Activated naive CD8-positive, alpha-beta T cell treated with anti-CD3 and anti-CD28 coated beads, Interleukin-2, amount 50 U/mL, for 16 hours (primary cell): Measurements from ENCODE around the gene GRIP1.
"Not testable (repeated sequence)": the region's sequence is repeated elsewhere in the genome, so short reads cannot be mapped to it uniquely, and the experiment has no call there.

ENCODE experiments used
- DNase-seq: peaks from one replicate; pipeline ENCODE4 v3.0.0-alpha.2; 2020; ENCODE audit warnings: low read depth, low spot score

Gene GRIP1

DNA sequence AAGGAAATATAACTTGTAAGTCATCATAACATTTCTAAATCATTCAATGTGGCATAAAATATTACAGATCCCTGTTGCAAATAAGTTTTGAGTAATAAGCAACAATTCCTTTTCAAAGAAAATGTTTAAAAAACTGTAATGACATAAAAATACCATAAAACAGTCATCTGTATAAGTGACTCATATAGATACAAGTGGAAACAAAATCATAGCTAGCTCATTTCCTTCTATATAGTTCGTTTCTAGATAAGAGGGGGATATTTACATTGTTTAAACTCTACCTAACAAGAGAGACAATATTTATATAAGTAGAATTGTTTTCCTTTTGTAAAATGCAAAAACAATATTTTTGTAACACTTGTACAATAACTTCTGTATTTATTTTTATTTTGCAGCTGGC is 148.9 kb downstream of the GRIP1 start:
- no peak for DNase-seq

DNA sequence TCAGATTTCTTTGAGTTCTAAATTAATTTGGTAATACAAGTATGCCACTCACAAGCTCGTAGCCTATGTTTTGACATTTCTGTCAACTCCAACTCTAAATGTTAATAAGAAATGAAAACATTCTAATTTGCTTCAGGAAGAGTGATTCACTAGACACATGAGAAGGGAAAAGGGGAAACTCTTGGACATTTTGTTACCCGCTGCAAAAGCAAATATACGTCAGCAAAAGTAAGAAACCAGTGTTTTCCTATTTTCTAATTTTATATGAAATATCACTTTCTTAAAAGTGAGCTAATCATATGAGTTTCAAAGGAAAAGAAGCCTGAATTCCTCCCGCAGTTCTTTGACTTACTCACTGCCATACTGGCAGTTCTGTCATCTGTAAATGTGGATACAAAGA is 162.3 kb downstream of the GRIP1 start:
- no peak for DNase-seq

DNA sequence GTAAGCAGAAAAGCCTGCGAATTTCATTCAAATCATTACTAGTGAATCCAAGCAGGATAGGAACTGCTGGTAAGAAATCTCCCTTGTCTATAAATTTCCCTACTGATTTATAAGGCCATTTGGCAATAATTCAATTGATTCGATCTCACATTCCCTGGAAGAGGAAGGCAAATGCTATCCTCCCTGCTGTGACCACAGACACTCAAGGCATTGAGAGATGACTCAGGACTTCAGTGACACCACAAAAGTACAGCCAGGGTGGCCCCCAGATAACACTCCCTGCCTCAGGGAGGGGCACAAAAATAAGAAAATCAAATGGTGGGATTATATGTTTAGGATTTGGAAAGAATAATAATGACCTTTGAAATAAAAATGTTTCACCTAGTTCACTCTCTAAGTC is 162.7 kb downstream of the GRIP1 start:
- DNase-seq, result no peak

DNA sequence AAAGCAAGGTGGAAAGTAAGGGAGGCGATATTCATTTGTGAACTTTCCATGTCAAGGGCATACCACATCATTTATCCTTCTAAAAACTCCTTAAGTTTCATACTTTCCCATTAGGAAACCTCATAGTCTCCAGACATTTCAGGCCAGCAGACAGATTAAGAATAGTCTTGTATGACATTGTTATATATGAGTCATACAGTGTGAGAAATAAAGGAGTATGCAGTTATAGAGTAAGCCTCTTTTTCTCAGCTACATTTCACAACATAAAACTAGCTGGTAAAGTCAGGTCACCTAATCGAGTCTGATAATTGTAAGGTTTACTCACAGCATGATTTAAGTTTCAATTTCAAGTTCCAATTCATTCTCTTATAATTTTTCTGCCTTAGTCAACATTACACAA is 164.3 kb downstream of the GRIP1 start:
- no peak for DNase-seq

DNA sequence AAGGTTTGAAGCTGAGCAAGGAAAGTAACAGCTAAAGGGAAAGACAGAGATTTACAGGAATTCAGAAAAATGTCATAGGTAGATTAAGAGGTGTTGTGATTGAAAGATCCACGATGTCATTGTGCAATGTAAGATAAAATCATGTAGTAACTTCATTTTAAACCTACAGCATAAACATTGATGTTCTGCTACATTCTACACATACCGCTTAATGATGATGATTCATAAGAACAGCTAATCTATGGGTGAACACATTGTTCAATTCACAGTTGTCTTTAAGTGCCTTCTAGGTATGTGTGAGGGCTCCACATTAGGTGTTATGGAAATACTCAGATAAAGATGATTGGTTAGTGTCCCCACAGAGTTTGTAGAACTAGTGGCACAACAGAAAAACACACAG is 170.9 kb downstream of the GRIP1 start:
- no peak for DNase-seq

DNA sequence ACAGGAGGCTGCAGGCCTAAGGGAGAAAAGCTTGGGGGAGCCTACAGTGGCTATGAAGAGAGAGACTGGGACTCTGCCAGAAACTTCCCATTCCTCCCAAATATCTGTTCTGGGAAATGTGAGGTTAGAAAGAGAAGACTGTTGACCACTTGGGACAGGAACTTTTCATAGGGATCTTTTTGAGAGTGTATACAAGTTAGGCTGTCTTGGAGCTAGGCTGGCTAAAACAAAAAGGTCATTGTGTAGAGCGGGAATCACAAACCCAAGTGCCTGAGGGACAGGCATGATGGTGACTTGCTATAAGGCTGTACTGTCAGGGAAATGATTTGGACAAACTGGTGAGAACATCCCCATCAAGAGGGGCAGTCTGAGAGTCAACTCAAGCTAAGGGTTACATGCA is 175.1 kb downstream of the GRIP1 start:
- DNase-seq, result no peak

DNA sequence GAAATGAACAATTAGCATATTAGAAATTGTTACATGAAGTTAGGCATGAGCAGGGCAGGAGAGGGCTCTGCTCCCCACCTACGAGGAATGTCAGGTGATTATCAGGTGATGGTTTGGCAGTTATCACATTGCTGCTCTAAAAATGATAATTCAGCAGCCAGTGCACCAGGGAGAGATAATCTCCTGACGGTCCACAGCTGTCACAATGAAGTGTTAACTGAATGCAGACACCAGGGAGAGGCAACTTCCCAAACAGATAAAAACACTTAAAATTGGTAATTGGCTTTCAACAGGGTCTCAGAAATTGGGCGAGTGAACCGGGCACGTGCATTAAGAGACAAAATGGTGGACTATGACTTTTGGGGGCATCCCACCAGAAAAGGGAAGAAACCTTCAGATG is 176.0 kb downstream of the GRIP1 start:
- no peak for DNase-seq

DNA sequence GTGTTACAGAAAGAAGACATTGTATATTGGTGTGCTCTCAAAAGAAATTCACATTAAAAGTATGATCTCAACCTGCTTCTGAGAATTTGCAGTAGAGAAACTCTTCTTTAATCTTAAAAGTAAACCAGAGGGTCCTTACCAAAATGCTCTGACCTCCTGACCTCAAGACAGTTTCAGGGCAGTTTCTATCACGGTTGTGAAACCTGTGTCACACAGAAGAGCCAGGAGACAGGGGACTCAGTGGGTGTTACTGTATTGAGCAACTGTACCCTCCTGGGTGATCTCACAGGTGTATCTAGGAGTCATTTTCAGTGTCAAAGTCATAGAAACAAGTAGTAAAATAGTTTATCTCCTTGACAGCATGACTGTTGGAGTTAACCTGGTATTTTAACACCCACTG is 178.0 kb downstream of the GRIP1 start:
- DNase-seq, result no peak

DNA sequence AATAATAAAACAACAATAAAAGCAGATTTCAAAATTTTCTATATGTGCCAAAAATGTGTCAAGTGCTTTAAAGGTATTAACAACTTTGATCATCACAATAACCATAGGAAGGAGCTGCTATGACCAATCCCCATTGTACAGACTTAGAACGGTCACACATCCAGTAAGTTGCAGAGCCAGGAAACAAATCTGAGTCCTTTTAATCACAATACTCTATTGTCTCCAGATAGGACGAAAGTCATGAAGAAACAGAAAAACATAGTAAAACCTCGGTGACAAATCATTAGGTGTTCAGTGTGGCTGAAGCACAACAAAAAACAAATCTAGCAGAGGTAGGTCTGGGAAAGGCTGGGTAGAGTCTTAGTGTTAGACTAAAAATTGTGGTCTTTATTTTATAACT is 178.8 kb downstream of the GRIP1 start:
- DNase-seq, result no peak

DNA sequence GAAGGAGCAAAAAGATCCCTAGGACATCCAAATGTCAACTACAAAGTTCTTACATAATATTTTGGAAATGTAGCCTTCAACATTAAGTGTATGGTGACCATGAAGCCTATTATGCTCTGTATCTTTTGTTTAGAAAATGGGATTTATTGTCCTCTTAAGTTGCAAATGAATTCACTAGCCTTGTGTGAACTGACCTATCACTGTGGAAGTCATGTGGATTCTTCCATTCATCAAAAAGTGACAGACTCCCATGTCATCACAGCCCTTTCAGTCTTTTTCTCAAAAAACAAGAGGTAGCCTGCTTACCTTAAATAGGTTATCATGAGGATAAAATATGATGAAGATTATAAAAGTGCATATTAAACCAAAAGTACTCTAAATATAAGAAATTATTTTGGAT is 179.9 kb downstream of the GRIP1 start:
- DNase-seq, result no peak

DNA sequence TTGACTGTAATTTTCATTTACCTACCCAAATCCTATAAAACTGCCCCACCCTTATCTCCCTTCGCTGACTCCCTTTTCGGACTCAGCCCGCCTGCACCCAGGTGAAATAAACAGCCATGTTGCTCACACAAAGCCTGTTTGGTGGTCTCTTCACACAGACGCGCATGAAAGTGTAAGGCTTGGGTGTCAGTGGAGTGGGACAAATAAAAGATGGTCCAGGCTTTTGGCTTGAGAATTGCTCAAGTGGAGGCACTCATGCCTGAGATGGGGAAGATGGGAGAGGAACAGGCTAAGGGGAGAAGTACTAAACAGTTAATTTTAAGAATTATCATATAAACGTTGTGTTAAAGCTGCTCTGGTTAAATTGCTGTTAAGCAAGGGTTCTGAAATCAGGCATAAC is 180.8 kb downstream of the GRIP1 start:
- not testable (repeated sequence) for DNase-seq

DNA sequence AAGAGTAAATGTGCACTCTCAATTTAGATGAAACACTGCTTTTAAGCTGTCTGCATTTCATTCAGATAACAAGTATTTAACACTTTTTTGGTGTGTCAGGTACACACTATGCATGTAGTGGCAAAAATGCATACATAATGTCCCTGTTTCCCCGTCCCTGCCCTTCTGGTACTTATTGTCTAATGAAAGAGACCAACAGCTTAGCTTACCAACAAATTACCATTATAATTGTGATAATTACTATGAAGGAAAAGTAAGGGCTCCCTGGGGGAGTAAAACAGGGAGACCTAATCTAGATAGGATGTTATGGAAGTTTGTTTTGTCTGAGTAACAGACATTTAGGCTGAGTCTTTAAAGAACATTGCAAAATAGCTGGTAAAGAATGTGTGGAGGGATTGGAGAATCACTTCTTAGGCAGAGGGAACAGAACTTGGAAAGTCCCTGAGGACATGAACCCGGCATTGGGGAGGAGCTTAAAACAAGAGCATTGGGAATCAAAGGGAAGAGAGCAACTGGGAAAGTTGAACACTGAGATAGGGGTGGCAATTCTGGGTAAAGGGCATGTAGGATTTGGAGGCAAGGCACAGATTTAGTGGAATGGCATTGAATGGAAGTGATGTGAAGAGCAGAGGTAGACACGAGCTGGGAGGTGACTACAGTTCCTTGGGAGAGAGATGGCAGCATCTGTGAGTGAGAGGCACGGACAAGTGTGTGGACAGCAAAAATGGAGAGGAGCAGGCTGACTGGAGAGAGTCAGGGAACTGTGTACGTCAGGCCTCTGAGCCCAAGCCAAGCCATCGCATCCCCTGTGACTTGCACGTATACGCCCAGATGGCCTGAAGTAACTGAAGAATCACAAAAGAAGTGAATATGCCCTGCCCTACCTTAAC is 181.6 kb downstream of the GRIP1 start:
- no peak for DNase-seq

DNA sequence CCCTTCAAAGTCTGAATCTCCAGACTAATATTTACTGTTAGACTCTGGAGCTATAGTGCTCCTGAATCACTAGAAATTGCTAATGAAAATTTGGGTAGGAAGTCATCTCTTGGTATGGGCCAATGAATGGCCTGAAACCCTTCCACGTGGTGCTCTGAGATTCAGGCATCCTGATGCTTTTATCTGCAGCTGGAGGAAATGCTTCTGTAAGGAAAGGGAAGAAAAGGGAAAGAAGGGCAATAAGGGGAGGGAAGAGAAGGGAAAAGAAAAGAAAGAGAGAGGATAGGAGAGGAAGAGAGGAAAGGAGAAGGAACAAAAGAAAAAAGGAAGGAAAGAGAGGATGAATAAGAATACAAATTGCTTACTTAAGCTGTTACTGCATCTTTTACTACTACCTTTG is 182.3 kb downstream of the GRIP1 start:
- DNase-seq, result no peak

DNA sequence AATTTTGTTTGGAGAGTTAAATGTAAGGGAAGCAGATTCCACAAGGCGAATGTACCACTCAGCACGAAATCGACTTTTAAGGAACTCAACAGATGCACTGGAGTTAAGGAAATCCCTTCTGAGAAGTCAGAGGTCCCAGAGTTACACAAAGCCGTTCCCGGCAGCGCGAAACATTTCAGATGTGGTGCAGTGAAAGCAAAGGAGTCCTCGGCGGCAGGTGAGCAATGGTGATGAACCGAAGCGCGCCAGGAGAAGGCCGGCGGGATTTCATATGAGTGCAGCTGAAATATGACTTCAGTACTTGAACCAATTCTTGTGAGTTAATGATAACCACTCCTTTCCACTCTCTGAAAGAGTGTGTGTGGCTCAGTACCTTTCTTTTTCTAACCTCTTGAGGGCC is 183.2 kb downstream of the GRIP1 start:
- DNase-seq, result no peak

DNA sequence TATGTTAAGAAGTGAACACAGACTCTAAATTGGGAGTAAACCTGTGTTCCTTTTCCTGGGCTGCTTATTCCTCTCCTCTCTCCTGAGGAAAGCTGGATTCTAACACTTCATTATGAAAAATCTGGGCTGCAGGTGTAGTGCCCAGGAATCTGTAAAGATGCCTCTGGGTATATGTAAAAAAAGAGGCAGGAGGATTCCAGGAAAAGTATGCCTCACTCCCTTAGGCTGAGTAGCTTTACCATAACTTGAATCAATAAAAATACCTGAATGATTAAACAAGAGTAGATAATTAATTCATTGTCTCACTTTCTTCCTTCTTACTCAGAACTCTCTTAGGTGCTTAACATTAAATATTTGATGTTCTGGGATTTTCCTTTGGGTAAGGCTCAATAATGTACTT is 185.1 kb downstream of the GRIP1 start:
- DNase-seq, result no peak

DNA sequence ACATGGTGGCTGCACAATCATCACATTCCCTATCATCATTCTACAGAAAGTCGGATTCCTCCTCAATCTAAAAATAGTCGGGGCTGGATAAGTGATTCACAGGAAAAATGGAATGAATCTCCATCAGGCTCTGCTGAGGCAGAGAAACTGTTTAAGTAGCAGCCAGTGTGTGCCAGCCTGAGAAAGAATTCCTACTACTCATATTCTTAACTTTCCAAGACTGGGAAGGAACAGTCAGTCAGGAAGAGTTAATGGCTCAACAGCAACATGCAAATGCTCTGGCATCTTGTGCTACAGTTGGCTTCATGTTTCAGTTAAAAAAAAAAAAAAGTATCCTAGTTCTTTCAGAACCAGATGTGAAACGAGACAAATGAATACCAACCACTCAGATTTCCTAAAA is 187.0 kb downstream of the GRIP1 start:
- DNase-seq, result no peak

DNA sequence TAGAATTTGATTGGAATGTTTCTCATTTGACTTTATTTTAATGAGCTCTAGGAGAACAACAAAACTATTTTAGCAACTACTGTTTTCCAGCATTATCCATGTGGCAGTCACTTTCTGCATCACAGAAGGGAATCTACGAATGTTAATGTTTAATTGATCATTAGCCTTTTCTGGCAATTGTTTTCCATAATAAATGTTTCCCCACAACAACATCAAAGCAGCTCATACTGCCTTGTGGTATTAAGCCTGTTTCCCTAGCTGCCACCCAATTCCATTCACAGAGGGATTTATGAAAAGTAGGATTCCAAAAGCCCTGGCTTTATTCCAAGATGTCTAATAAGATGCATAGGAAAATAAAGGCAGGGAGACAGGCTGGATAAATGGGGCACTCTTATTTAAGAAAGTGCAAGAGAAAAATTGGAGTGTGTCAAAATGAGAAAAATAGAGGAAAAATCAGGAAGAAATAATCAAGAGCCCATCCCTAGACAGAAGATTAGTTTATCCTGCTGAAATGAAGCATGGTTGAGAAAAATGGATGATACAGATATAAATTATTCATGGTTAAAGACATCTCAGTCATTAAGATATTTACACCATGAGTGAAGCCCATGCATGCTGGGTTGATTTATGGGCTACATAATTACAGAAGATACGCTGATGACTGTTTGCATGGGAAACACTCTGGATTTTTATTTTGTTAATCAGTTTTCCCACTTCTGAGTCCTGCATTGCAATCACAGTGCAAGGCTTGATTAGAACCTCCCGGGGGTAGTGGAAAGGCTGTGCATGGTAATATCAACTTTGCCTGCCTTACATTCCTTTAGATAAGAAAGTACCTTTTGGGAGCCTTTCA is 196.3 kb downstream of the GRIP1 start:
- no peak for DNase-seq

DNA sequence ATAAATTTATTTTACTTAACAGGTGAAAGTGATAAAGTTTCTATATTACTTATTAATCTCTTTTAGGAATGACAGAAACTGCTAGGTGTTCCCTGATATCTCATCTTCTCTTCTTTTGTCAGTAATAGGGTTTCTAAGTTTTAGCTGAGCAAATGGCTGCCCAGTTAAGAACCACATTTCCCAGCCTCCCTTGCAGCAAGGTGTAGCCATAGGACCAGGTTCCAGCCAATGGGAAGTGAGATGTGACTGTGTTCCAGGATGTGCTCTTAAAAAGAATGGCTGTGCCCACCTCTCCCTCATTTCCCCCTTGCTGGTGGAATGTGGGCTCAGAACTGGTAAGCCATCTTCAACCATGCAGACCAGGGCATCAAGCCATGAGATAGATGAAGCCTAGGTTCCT is 210.9 kb downstream of the GRIP1 start:
- DNase-seq, result no peak

DNA sequence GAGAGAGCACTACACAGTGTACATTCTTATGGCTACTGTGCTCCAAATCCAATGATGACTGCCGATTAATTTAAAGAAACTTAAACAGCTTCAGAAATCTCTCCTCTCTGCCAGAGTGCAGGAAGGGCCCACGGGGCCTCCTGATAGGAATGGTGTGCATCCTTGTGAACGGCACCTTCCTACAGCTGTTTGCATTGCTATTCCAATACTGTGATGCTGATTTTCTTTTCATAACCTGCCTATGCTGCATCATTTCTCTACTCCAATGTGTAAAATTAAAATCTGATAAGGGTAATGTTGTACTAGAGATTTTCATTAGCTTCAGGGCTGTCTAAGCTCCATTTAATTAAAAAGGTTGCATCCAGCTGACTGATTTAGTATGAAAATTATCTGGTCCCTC is 217.5 kb downstream of the GRIP1 start:
- no peak for DNase-seq

DNA sequence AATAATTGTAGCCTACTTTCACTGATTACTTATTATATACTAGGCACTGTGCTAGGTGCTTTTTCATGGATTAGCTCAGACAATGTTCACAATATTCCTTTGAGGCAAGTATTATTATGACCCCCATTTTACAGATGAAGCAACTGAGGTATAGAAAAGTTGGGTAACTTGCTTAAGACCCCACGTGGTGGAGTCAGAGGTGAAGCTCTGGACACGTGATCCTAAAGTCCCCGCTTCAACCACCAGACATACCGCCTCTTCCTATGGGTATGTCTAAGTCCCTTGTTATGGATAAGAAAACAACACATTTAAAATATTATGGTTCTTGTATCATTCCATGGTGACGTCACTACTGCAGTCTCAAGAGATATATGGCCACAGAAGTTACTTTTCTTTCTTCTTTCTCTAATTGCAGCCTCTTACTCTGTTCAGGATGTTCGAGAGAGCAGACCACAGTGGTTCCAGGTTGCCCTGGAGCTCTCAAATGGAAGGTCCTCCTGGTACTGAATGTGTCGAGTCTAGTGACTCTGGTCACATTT is 218.9 kb downstream of the GRIP1 start:
- DNase-seq, result no peak

DNA sequence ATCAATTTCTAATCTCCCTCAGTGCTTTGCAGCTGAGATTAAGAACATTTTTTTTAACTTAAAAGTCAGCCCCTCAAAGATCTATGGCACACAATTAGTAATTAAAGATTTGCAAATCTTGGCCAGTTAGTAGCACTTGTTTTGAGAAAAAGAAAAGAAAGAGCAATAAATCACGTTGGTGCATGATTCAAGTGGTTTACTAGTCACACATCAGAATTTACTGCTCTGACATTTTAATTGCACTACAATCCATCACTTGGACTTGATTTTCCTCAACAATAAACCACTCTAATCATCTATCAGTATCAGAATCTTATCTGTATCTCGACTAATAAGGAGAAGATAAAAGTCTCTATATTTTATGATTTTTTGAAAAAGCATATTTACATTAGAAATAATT is 222.3 kb downstream of the GRIP1 start:
- no peak for DNase-seq

DNA sequence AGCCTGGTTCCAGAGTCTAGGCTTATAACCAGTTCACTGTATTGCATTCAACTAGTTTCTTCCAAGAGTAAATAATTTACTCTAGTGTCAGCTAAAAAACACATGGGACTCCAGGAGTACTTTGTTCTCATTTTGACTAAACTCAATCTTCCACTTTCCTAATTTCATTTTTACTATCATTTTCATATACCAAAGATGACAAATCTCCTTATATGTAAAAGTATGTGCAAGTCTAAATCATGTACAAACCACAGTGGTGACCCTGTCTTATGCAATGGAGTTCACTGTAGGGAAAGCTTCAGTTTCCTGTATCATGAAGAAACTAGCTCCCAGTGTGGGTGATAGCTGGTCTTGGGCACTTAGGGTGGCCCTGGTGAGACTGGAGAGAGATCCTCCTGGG is 225.0 kb downstream of the GRIP1 start:
- no peak for DNase-seq

DNA sequence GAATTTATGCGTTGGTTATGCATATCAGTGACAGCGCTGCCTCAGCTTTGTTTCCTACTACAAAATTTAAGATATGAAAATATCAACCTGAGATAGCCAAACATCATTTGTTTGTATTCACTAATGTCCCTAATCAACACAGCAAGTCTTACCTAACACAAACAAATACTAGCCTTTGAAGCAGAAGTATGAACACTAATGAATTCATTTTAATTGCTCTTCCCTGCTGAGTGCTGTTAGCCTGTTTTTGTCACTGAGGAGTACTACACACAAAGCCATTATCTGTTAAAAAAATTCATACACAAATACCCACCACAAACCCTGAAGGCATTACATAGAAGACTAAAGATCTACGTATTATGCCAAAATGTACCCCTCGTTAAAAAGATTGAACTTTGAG is 225.8 kb downstream of the GRIP1 start:
- no peak for DNase-seq
